IMR-90 (cell line): ENCODE results near the gene GALNT17. TPM values are rescaled to one million over a fixed set of nuclear protein-coding genes. Genes with fewer than 3 reads are reported as not detected.

Experiments used
- ATAC-seq: fragments of 200-7000 bp; cut with Tn5 transposase; 2 replicates; pipeline ENCODE4 v1.9.1; 2020; ENCODE audit warnings: low read depth, mild to moderate bottlenecking, moderate library complexity
- BruUV-seq: library from RNA; stranded (reverse); fragments of 400-500 nt; replicated peaks from 2 replicates; lab custom pipeline; 2021; lab: Mats Ljungman, UMichigan
- CTCF ChIA-PET: fragments of 300-600 bp; formaldehyde crosslinking; extraction: SDS; loops from one replicate; lab custom pipeline; 2021; ENCODE audit warnings: antibody characterized with exemption; lab: Yijun Ruan, JAX
- POLR2A ChIA-PET: fragments of 300-600 bp; sonication (Branson Sonifier 250); formaldehyde crosslinking; loops from one replicate; lab custom pipeline; 2022; ENCODE audit warnings: antibody characterized with exemption; ENCODE audit not compliant: unreplicated experiment; lab: Charles Lee
- DNase-seq: peaks from one replicate; pipeline ENCODE4 v3.0.0; 2013
- H2AFZ ChIP-seq: replicated peaks from 2 replicates; pipeline ENCODE3; 2013; ENCODE audit warnings: low read length, mild to moderate bottlenecking; ENCODE audit not compliant: poor library complexity
- H2AK5ac ChIP-seq: 2 replicates; pipeline ENCODE4 v1.6.1; 2013; ENCODE audit warnings: low read depth, low read length, inconsistent platforms
- H2AK9ac ChIP-seq: replicated peaks from 2 replicates; pipeline ENCODE3; 2013; ENCODE audit warnings: mild to moderate bottlenecking, low read depth, low read length, moderate library complexity; ENCODE audit not compliant: poor library complexity
- H2BK120ac ChIP-seq: 2 replicates; pipeline ENCODE4 v1.6.1; 2013; ENCODE audit warnings: low read depth, low read length, inconsistent platforms
- H2BK15ac ChIP-seq: 3 replicates; pipeline ENCODE4 v1.6.1; 2013; ENCODE audit warnings: low read depth, low read length, inconsistent platforms
- H2BK20ac ChIP-seq: 2 replicates; pipeline ENCODE4 v1.6.1; 2013; ENCODE audit warnings: low read depth, mild to moderate bottlenecking, inconsistent platforms, low read length, moderate library complexity
- H2BK5ac ChIP-seq: 2 replicates; pipeline ENCODE4 v1.6.1; 2013; ENCODE audit warnings: mild to moderate bottlenecking, low read depth, low read length, inconsistent platforms; ENCODE audit not compliant: poor library complexity, severe bottlenecking
- H3K14ac ChIP-seq: replicated peaks from 2 replicates; pipeline ENCODE4 v1.6.1; 2013; ENCODE audit warnings: low read depth, low read length, inconsistent platforms
- H3K18ac ChIP-seq: 2 replicates; pipeline ENCODE4 v1.6.1; 2013; ENCODE audit warnings: low read depth, low read length, control low read depth
- H3K23ac ChIP-seq: 2 replicates; pipeline ENCODE4 v1.6.1; 2013; ENCODE audit warnings: low read depth, low read length, inconsistent platforms
- H3K27ac ChIP-seq: 2 replicates; pipeline ENCODE4 v1.5.1; 2013; ENCODE audit warnings: mild to moderate bottlenecking, control low read depth, low read length; ENCODE audit not compliant: insufficient read depth
- H3K27me3 ChIP-seq: 2 replicates; pipeline ENCODE4 v1.6.1; 2013; ENCODE audit warnings: low read length; ENCODE audit not compliant: control insufficient read depth, insufficient read depth
- H3K36me3 ChIP-seq: 2 replicates; pipeline ENCODE4 v1.6.1; 2013; ENCODE audit warnings: low read length, mixed read lengths; ENCODE audit not compliant: control insufficient read depth, insufficient read depth
- H3K4ac ChIP-seq: 2 replicates; pipeline ENCODE4 v1.6.1; 2013; ENCODE audit warnings: low read depth, low read length, inconsistent platforms
- H3K4me1 ChIP-seq: 2 replicates; pipeline ENCODE4 v1.6.1; 2013; ENCODE audit warnings: low read length, mixed read lengths; ENCODE audit not compliant: control insufficient read depth, insufficient read depth
- H3K4me2 ChIP-seq: 2 replicates; pipeline ENCODE4 v1.6.1; 2013; ENCODE audit warnings: low read depth, mild to moderate bottlenecking, control low read depth, low read length, moderate library complexity
- H3K4me3 ChIP-seq: 2 replicates; pipeline ENCODE4 v1.5.1; 2013; ENCODE audit warnings: low read depth, mild to moderate bottlenecking, control low read depth, low read length, moderate library complexity; ENCODE audit not compliant: insufficient read depth
- H3K56ac ChIP-seq: 2 replicates; pipeline ENCODE4 v1.6.1; 2013; ENCODE audit warnings: low read length, inconsistent platforms; ENCODE audit not compliant: insufficient read depth; ENCODE audit errors: extremely low read depth
- H3K79me1 ChIP-seq, 2 experiments: 2 replicates each; pipeline ENCODE4 v1.6.1; 2013; ENCODE audit warnings: low read length in 2 of 2, inconsistent platforms in 1 of 2, low read depth in 1 of 2
- H3K9ac ChIP-seq: 2 replicates; pipeline ENCODE4 v1.6.1; 2013; ENCODE audit warnings: low read depth, low read length, control low read depth
- H3K9me1 ChIP-seq: 2 replicates; pipeline ENCODE4 v1.6.1; 2013; ENCODE audit warnings: low read length, inconsistent platforms; ENCODE audit not compliant: insufficient read depth
- H3K9me3 ChIP-seq: 2 replicates; pipeline ENCODE4 v1.6.1; 2013; ENCODE audit warnings: low read length; ENCODE audit not compliant: control insufficient read depth, insufficient read depth
- H4K20me1 ChIP-seq: 2 replicates; pipeline ENCODE4 v1.6.1; 2013; ENCODE audit warnings: low read length, inconsistent platforms; ENCODE audit not compliant: insufficient read depth
- H4K5ac ChIP-seq: 2 replicates; pipeline ENCODE4 v1.6.1; 2013; ENCODE audit warnings: mild to moderate bottlenecking, low read depth, low read length, control low read depth
- H4K8ac ChIP-seq, 2 experiments: 2 replicates each; pipeline ENCODE4 v1.6.1; 2013; ENCODE audit warnings: low read depth in 2 of 2, low read length in 2 of 2, control low read depth in 1 of 2, inconsistent platforms in 1 of 2
- H4K91ac ChIP-seq: 2 replicates; pipeline ENCODE4 v1.6.1; 2013; ENCODE audit warnings: low read depth, low read length, inconsistent platforms; ENCODE audit not compliant: insufficient read depth
- CEBPB ChIP-seq: IDR thresholded peaks from 2 replicates; pipeline ENCODE4 v1.6.1; 2012; ENCODE audit warnings: low read depth, low read length, improper control_type of control experiment
- CHD1 ChIP-seq: IDR thresholded peaks from 2 replicates; pipeline ENCODE4 v1.6.1; 2012; ENCODE audit warnings: low read depth, low read length, improper control_type of control experiment
- FOS ChIP-seq: fragments of 150-350 bp; IDR thresholded peaks from 2 replicates; pipeline ENCODE4 v1.6.1; 2016; ENCODE audit warnings: low read depth, low read length
- MAZ ChIP-seq: IDR thresholded peaks from 2 replicates; pipeline ENCODE4 v1.6.1; 2012; ENCODE audit warnings: low read depth, mild to moderate bottlenecking, low read length, improper control_type of control experiment, moderate library complexity, borderline replicate concordance
- MXI1 ChIP-seq: IDR thresholded peaks from 2 replicates; pipeline ENCODE4 v1.6.1; 2012; ENCODE audit warnings: low read depth, mild to moderate bottlenecking, low read length, moderate library complexity, borderline replicate concordance
- NFE2L2 ChIP-seq: fragments of 150-350 bp; IDR thresholded peaks from 2 replicates; pipeline ENCODE4 v1.6.1; 2016; ENCODE audit warnings: low read depth, mild to moderate bottlenecking, low read length
- POLR2A ChIP-seq: IDR thresholded peaks from 2 replicates; pipeline ENCODE4 v1.6.1; 2012; ENCODE audit warnings: mild to moderate bottlenecking, low read depth, low read length
- RCOR1 ChIP-seq: IDR thresholded peaks from 2 replicates; pipeline ENCODE4 v1.6.1; 2012; ENCODE audit warnings: mild to moderate bottlenecking, low read length, improper control_type of control experiment; ENCODE audit not compliant: insufficient replicate concordance
- RFX5 ChIP-seq: IDR thresholded peaks from 2 replicates; pipeline ENCODE4 v1.8.0; 2012; ENCODE audit warnings: low read depth, mild to moderate bottlenecking, low read length, moderate library complexity
- WGBS, 2 experiments: methylation state at CpG; one replicate each; pipeline versions ENCODE4 v1.1.5 to v1.1.7; 2013; ENCODE audit warnings: missing lambda C conversion rate in 2 of 2; ENCODE audit not compliant: insufficient read length in 1 of 2; ENCODE audit errors: extremely low coverage in 2 of 2; 5-methylcytosine and 5-hydroxymethylcytosine counted together
- dilution Hi-C: fragments of 300-500 bp; cut with HindIII; formaldehyde crosslinking; loops from one replicate; pipeline ENCODE4 v1.14.3; 2018; ENCODE audit warnings: low sequenced_read_pairs; ENCODE audit not compliant: unreplicated experiment
- in situ Hi-C: fragments of 300-500 bp; cut with MboI; formaldehyde crosslinking; loops from 3 replicates; pipeline ENCODE4 v1.14.3; 2019; ENCODE audit warnings: low sequenced_read_pairs, inconsistent platforms, mixed read lengths
- intact Hi-C: fragments of 100-400 bp; cut with micrococcal nuclease; formaldehyde crosslinking; loops from 2 replicates; pipeline ENCODE4 v1.10.0; 2022
- polyA plus RNA-seq, 3 experiments: library from polyadenylated mRNA; depleted of rRNA; stranded (reverse); fragments of >200 nt; gene quantifications; 2 replicates each; pipeline ENCODE4 v1.2.3, GENCODE V29; 2012; ENCODE audit warnings: low replicate concordance in 1 of 3
- total RNA-seq: library from RNA; depleted of rRNA; stranded (reverse); fragments of >200 nt; gene quantifications from 2 replicates; pipeline ENCODE4 v1.2.3, GENCODE V29; 2012
- TF ChIP-seq, protein P1 (sequence below): fragments of 150-350 bp; IDR thresholded peaks from 2 replicates; pipeline ENCODE4 v1.6.1; 2017; ENCODE audit warnings: mild to moderate bottlenecking, antibody characterized with exemption, low read length, low read depth

Gene GALNT17
- total and polyA plus RNA-seq, 2 of the 4 experiments (the other 2 are of a cell fraction), result not detected

DNA sequence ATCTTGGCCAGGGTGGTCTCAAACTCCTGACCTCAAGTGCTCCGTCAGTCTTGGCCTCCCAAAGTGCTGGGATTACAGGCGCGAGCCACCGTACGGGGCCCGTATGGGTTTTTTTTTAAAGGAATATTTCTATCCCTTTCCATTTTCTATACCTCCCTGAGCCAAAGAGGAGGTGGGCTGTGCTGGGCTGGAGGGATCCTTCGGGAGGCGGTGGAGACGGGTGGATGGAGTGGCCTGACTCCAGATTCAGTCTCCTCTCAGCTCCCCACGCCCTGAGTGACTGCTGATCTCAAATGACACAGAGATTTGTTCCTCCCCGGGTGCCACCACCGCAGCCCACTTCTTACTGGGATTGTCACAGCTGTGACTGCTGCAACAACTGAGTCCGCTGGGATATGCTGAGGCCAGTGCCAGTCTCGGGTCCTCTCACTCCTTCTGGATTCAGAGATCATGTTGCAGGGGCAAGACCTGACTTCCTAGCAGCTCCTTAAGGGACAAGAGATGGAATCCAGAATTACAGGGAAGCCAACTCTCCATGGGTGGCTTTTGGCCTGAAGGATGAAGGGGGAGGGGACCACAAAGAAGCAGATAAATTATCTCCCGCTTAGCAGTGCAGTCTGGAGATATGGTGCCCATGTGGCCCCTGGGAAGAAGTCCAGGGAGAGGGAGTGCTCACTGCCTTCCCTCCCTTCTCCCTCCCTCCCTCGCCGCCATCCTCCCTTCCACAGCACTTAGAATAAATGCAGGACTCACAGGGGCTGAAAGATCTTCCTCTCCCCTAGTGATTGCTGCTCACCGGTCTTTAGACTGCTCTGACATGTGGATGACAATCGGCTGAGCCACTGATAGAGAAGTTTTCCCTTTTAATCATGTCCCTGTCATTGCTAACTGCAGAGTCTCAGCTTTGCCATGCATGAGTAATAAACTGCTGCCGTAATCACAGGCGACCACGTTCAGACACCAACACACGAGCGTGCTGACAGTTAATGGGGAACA, 14.3 kb downstream of the GALNT17 start:
- Histone ChIP-seq H4K91ac (no peak overlapping the region), H4K20me1 (no peaks in the 10 kb centered on the region), H2AFZ (no peak overlapping the region), H3K79me1 (no peaks in the 10 kb centered on the region), H2AK5ac (no peak overlapping the region), H3K9me1 (no peaks in the 10 kb centered on the region), H3K18ac (no peak overlapping the region), H3K27ac (no peak overlapping the region), H2BK5ac (no peak overlapping the region), H2BK120ac (no peak overlapping the region), H3K56ac (no peak overlapping the region), H3K23ac (no peak overlapping the region), H2BK15ac (no peak overlapping the region), H3K4me3 (no peak overlapping the region), H3K27me3 (no peaks in the 10 kb centered on the region), H4K5ac (no peak overlapping the region), H2BK20ac (no peak overlapping the region), H3K4me2 (no peak overlapping the region), H3K36me3 (no peaks in the 10 kb centered on the region), H2AK9ac (no peak overlapping the region), H3K4ac (no peak overlapping the region), H3K4me1 (no peaks in the 10 kb centered on the region), H3K14ac (no peak overlapping the region), H4K8ac (no peak overlapping the region), H3K9me3 (peaks cover 21% of the 10 kb centered on the region), H3K9ac (no peak overlapping the region)
- TF ChIP-seq MXI1, result no peak
- TF ChIP-seq FOS, result no peak
- no peak for TF ChIP-seq MAZ
- TF ChIP-seq, protein P1, sequence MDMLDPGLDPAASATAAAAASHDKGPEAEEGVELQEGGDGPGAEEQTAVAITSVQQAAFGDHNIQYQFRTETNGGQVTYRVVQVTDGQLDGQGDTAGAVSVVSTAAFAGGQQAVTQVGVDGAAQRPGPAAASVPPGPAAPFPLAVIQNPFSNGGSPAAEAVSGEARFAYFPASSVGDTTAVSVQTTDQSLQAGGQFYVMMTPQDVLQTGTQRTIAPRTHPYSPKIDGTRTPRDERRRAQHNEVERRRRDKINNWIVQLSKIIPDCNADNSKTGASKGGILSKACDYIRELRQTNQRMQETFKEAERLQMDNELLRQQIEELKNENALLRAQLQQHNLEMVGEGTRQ, result no peak
- no peak for TF ChIP-seq POLR2A
- TF ChIP-seq RFX5, result no peak
- TF ChIP-seq NFE2L2, result no peak
- TF ChIP-seq CHD1, result no peak
- TF ChIP-seq CEBPB, result no peak
- no peak for TF ChIP-seq RCOR1
- in situ Hi-C loops (no loop called here), dilution Hi-C loops (no loop called here), intact Hi-C loops (no loop called here)
- CTCF ChIA-PET, result no interaction called here
- ATAC-seq, result no peak
- DNase-seq, result no peak
- WGBS, 2 experiments, result 17% methylated on average over 2 of the region's 24 CpGs; no CpG with 5 or more reads in 1 of the 2 experiments
- no TSS peak for BruUV-seq
- POLR2A ChIA-PET, result no interaction called here
